Anterior cingulate cortex (tissue), 58 donors: ENCODE results near the gene REXO4.
"Not testable (repeated sequence)": the region's sequence is repeated elsewhere in the genome, so short reads cannot be mapped to it uniquely, and the experiment has no call there.

Experiments
- DNase-seq, 58 donors: peaks; one replicate each; lab custom pipeline; 2025; lab: John Stamatoyannopoulos, UW

The REXO4 gene

DNA sequence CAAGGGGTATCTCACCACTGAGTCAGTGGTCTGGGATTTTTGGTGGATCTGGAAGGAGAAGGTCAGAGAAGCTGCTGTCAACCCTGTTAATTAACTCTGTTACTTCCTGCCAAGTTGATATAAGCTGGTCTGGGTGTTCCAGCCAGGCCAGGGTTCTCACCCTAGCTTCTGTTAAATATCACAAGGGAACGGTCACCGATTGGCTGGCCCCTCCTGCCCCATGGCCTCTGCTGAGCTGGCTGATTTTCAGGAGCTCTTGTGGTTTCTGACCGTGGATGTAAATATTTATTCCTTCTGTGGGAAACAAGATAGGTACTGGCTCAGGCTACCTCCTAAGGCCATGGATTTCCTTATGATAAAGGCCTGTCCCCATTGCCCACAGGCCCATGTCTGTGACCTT is 5.4 kb upstream of the REXO4 start:
- no peak for DNase-seq

GRCh38 chr9:133421615-133422542 is 4.1 kb upstream of the REXO4 start, which contains the start of gene ADAMTS13:
Gene ADAMTS13, plus strand, starts transcription at chr9:133422367. Its CDS starts 77 bp downstream, at chr9:133422444.
- peak in 5 of 58 donors; percentile 7 to 34 (median 19) for DNase-seq

GRCh38 chr9:133420392-133420827 is 2.6 kb upstream of the REXO4 start:
- no peak for DNase-seq

GRCh38 chr9:133419005-133419404 is 1.2 kb upstream of the REXO4 start:
- no peak for DNase-seq

DNA sequence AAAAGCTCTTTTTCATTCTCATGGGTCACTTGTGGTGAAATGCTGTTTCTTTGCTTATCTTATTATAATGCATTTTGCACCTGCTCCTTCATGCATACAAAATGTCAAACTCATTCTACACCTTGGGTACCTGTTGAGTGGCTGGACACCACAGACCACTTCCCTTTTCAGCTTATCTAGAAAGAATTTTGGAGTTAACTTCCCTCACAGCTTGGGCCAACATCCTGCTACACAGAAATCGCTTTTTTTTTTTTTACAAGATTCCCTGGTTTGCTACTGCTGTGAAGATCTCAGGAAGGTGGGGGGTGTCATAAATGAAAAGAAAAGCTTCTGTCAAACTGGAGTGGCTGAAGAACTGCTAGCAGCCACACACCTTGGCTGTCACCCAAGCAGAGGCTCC is 2.6 kb downstream of the REXO4 start:
- DNase-seq, result no peak

DNA sequence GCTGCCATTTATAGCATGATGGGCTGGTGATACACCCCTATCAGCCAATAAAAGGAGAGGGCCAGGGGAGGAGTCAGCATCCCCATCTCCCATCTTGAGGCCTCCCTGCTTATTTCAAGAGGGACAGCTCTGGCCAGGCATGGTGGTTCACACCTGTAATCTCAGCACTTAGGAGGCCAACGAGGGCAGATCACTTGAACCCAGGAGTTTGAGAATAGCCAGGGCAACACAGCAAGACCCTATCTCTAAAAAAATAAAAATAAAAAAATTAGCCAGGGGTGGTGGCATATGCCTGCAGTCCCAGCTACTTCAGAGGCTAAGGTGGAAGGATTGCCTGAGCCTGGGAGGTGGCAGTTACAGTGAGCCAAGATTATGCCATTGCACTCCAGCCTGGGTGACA is 9.8 kb downstream of the REXO4 start:
- no peak for DNase-seq

- peak in 53 of 58 donors; percentile 4 to 80 (median 54) for DNase-seq
Measured at GRCh38 chr9:133406480-133407307, 11.1 kb downstream of the REXO4 start.

GRCh38 chr9:133405508-133406438 is 12.0 kb downstream of the REXO4 start:
- DNase-seq, result no peak

- DNase-seq, result no peak
Measured at GRCh38 chr9:133404454-133405002, 13.3 kb downstream of the REXO4 start.

DNA sequence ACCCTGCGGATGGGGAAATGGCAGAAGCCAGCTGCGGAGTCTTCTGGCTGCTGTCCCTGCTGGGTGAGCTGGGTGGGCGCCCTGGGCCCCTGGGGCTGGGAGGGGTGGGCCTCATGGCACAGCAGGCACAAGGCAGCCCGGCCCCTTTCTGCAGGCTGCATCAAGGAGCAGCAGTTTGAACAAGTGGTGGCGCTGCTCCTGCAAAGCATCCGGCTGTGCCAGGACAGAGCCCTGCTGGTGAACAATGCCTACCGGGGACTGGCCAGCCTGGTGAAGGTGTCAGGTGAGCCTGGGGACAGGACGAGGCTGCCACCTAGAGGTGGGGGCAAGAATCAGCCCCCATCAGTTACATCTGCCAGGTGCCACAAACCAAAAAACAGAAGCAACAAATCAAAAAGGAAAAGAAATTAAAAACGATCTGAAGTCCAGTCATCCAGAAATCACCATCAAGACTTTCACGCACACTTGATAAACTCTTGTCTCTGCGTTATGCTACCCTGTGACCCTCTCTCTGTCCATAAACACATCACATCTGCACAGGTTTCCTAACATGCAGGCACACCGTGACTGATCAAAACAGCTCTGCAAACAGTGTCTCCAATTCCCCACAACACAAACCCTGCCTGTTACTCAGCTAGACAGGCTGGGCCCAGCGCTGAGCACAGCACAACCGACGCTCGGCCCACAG is 13.9 kb downstream of the REXO4 start:
- peak in 1 of 58 donors; percentile 7 for DNase-seq

- no peak for DNase-seq
Measured at GRCh38 chr9:133402689-133403088, 15.1 kb downstream of the REXO4 start.

DNA sequence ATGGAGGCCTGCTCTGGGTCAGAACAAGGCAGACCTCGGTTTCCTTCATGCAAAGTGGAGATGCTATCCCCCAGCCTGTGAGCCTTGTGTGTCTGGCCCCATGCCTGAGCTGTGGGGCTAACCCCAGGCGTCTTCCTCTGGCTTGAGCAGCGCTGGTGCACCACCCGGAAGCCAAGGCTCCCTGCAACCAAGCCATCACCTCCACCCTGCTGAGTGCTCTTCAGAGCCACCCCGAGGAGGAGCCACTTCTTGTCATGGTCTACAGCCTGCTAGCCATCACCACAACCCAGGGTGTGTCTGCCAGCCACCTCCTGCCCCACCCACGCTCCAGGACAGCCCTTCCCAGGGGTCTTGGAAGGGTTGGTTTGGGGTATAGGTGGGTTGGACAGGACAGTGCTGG is 16.2 kb downstream of the REXO4 start:
- no peak for DNase-seq

DNA sequence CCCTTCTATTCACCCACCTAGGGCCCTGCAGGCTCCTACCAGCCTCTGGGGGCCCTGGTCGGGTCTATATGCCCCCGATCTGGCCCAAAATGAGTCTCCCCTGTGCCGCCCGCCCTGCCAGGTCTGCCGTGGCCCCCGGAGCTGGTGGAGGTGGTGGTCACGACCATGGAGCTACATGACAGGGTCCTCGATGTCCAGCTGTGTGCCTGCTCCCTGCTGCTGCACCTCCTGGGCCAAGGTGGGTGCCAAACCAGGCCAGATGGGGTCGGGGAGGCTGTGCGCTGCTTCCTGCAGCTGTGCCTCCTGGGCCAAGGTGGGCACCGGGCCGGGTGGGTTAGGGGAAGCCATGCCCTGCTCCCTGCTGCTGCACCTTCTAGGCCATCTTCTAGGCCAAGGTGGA is 17.5 kb downstream of the REXO4 start:
- no peak for DNase-seq

DNA sequence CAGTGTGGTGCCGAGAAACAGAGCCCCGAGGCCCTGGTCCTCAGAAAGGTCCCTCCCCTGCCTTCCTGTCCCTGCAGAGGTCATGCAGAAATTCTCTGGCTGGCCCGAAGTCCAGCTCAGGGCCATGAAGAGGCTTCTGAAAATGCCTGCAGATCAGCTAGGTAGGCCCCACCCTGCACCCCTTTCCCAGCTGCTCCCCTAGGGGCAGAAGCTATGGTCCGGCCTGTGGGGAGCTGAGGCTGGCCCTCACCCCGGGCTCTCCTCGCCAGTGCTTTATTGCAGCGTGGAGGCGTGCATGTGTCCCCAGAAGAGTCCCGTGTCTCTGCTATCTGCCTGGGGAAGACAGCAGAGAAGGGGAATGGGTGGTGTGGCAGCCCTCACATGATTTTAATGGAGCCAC is 19.9 kb downstream of the REXO4 start:
- DNase-seq, result no peak

- no peak for DNase-seq
Measured at GRCh38 chr9:133397370-133397769, 20.4 kb downstream of the REXO4 start.

GRCh38 chr9:133396952-133397351 is 20.9 kb downstream of the REXO4 start:
- DNase-seq, result no peak

DNA sequence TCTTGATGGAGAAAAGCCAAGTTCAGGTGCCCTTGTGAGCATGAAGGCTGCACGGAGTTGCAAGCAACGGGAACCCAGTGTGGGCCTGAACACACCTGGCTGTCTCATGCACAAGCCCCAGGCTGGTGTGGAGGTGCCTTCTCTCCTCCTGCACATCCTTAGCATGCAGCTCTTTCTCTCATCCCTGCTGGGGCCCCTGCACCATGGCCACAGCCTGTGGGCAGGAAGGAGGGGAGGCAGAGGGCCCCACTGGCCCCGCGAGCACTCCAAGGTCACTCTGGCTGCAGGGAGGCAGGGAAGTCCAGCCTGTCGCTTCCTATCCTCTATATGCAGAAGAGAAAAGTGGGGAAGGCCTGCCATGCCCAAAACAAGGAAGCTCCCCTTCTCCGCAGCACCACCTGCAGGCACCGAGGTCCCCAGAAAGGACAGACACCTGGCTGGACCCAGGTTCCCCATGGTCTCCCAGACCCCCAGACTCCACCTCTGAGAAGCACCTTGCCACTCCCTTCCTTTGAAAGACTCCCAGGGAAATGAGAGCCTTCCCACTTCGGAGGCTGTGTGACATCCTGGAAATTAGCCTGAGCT is 23.0 kb downstream of the REXO4 start:
- DNase-seq, result no peak

DNA sequence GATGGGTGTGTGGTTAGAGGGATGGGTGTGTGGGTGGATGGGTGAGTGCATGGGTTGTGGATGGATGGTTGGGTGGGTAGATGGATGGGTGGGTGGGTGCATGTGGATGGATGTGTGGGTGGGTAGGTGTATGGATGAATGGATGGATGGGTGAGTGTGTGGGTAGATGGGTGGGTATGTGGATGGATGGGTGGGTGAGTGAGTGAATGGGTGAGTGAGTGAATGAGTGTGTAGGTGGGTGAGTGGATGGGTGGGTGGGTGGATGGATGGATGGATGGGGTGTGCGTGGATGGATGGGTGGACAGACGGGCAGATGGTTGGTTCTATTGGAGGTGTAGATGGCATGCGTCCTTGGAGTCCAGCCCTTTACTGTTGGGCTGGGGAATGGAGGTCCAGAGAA is 24.4 kb downstream of the REXO4 start:
- DNase-seq, result no peak

- not testable (repeated sequence) for DNase-seq
Measured at GRCh38 chr9:133392308-133392707, 25.5 kb downstream of the REXO4 start.
